NCI-H146 treated with DMSO at 0.1 percent for 48 hours (cell line): Measurements from ENCODE around the gene ZCCHC14.

Experiments
- DNase-seq: peaks from one replicate; lab custom pipeline; 2025; ENCODE audit not compliant: unreplicated experiment; lab: John Stamatoyannopoulos, UW

The ZCCHC14 gene

DNA sequence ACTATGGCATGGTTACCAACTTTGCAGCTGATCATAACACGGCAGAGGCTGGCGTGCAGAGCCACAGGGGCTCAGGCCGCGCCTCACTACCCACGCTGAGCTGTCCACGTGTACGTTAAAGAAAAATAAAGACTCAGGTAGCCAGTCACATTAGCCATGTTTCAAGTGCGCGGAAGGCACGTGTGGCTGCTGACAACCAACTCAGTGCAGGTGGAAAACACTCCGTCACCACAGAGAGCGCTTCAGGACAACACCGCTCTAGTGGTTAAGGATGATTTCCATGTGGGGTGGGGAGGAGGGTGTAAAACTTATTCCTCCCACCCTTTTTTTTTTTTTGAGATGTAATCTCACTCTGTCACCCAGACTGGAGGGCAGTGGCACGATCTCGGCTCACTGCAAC, 33.8 kb downstream of the ZCCHC14 start:
- DNase-seq, result no peak

DNA sequence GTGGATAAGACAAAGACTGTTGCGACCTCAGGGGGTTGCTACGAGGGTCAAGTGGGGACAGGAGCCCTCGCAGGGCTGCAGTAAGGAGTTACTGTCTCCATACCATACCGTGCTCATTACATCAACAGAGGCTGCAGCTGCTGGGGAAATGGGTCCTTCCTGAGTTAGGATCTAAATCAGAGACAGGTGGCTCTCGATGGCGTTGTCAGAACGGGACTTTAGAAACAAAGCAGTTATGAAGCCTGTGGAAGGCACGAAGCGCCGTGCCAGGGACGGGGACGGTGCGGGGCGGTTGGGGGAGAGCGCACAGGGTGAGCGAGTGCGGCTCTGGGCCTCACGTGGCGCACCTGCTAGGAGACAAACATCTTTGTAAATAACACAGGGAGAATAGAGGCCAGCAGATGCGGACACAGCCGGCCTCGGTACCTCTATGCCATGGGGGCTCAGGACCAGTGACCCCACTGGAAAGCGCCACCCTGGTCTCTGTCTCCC, 34.4 kb downstream of the ZCCHC14 start:
- DNase-seq, result no peak

DNA sequence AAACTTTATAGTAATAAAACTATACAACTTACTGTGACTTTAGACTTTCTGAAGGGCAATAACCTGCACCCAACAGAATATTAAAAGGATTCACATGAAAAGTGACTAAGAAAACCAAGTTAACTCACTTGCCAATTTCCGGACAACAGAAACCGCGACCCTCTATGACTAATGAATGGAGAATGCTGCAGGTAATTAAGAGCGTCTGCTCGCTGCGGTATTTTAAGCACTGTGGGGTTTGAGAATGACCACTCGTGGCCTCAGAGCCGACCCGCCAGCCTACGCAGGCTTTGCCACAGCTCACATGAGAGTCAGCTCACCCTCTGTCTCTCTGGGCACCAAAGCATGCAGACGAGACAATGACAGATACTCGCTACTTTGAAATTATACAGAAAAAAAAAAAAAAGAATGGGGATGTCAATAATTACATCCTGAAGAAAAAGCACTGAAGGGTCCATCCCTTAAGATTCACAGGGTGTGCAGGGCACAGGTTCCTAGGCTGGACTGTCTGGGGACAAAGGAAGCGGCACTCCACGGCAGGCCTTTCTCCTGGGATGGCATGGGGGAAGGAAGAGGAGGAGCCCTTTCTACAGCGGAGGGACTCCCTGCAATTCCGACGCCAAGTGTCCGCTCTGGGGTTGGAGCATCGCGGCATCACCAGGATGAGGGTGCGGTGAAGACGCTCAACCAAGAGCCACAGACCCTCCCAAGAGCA, 35.0 kb downstream of the ZCCHC14 start:
- DNase-seq, result no peak

DNA sequence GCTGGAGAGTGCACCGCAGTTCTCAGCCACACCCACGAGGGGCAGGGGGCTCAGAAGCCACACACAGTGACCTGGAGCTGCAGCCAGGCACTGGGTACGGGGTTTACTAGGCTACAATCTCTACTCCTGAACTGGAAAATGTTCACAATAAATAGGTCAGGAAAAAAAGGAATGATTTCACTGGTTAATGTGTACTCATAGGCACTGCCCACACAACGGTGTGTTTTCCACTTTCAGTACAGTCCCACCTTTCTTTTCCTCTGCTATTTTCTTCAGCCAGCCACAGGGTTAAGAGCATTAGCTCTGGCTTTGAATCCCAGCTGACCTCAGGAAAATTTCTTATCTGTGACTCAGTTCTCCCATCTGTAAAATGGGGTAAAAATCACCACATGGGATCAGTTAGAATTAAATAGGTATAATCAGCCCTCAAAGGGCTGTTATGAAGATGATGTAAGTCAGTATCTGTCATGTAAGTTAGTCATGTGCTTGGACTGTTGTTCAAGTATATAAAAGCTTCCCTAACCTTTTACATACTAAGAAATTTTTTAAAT, 35.7 kb downstream of the ZCCHC14 start:
- no peak for DNase-seq

DNA sequence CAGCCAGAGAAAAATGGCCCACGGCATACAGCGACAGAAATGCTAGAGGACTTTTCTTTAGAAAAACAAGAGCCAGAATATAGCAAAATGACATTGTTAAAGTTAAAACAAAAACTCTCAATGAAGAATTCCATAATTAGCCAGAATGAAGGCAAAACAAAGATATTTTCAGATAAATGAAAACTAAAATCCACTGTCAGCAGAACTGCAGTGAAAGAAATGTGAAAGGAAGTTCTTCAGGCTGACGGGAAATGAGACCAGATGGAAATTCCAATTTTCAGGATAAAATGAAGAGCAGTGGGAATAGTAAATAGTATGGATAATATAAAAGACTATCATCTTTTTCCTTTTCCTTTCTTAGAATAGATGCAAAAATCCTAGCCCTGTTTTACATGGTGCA, 38.4 kb downstream of the ZCCHC14 start:
- DNase-seq, result no peak

DNA sequence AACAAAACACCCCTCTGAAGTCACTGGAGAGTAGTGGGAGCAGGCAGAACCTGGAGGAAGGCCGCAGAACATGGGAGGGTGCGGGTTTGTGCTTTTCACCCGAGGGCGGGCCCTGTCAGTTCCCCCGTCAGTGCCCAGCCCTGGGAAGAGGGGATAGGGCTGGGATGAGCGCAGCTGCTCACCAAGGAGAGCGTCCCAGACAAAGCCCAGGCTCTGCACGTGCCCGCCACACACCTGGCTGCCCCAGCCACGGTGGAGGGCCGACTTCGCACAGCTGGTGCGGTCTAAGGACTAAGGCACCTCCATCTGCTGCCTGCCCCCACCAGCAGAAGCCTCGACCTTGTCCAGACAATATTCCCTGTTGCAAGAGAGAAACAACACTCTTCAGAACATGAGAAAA, 39.5 kb downstream of the ZCCHC14 start:
- no peak for DNase-seq

DNA sequence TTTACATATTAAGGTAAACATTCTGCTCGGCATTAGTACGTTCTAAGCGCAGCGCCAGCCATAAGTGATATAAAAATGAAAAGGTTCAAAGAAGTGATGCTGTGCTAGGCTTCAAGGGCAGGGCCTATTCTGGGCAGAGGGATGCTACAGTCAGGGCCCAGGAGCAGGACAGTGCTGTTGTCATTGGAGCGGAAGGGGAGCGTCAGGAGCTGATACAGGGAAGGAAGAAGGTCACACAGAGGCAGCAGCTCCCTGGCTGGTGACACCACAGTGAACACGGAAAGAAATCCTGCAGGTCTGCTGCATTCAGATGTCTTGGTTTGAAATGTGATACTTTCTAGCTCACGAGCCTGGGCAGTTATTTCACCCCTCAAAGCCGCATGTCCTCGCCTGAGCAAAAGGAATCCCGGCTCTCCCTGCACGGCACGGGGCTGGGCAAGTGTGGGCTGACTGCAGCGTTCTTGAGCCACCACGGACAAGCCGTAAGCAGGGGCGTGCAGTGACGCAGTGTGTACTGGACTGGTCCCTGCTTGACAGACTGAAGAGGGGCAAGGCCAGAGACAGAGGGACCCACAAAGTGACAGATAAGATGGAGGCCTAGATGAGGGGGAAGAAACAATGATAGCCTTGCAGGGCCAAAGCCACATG, 41.1 kb downstream of the ZCCHC14 start:
- DNase-seq, result no peak

DNA sequence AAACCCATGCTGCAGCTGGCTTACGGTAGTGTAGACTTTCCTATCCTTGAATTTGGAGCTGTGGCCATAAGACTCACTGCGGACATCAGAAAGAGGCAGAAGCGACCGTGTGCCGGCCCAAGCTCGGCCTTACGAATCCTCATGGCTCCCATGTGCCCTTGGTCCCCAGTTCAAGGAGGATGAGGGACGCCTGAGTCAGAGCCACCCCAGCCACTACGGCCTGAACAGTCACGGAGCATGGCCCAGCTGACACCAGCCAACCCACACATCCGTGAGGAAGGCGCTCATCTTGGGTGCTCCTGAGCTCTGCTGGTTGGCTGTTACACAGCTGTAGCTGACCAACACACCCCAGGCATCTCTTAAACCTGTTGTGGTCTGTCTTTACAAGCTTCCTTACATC, 44.0 kb downstream of the ZCCHC14 start:
- DNase-seq, result no peak

DNA sequence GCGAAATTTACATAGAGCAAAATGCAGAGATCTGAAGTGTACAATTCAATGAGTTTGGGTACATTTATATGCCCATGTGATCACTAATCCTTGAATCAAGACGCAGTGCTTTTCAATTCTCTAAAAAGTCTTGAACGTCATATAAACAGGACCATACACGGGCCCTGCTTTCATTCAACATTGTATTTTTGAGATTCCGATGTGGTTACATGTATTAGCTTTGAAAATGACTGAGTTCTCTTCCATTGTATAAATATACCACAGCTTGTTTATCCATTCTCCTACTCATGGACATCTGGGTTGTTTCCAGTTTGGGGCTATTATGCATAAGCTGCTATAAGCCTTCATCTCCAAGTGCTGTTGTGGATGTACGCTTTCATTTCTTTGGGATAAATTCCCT, 45.5 kb downstream of the ZCCHC14 start:
- DNase-seq, result no peak

DNA sequence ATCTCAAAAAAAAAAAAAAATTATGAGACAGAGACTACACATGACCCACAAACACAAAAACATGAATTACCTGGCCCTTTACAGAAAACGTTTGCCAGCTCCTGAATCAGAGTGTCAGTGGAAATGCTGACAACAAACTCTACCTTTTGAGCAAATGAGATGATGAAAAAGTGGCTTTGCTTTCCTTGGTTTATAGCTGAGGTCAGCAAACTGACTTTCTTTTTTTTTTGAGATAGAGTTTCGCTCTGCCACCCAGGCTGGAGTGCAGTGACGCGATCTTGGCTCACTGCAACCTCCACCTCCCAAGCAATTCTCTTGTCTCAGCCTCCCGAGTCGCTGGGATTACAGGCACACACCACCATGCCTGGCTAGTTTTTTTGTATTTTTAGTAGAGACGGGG, 46.3 kb downstream of the ZCCHC14 start:
- no peak for DNase-seq

DNA sequence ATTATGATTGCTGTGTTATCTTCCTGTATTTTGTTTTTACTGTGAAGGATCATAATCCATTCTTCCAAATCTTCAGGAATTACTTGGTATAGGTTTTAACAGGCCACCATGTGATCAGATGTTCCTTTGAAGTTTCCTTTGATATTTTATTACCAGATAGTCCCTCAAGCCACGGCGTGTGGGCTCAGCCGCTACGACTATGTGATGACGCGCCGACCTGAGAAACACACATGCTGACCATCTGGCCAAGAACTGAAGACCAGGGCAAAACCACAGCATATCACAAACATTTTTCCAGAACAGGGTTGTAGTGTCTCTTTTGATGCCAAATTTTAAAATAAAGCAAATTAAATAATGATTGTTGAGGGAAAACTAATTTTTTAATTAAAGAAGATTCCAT, 47.3 kb downstream of the ZCCHC14 start:
- DNase-seq, result no peak

DNA sequence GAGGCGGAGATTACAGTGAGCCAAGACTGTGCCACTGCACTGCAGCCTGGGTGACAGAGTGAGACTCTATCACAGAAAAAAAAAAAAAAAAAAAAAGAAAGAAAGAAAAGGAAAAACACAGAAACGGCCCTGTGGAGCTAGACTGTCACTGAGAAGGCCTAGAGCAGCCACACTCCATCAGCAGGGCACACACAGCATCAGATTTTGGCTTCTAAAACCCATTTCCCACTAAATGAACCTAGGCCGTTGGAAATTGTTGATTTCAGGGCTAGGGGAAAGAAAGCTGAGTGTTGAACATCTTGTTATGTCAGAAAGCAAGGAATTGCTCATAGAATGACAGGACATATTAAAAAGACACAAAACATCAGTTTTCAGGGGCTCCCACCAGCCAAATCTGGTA, 48.9 kb downstream of the ZCCHC14 start:
- no peak for DNase-seq

DNA sequence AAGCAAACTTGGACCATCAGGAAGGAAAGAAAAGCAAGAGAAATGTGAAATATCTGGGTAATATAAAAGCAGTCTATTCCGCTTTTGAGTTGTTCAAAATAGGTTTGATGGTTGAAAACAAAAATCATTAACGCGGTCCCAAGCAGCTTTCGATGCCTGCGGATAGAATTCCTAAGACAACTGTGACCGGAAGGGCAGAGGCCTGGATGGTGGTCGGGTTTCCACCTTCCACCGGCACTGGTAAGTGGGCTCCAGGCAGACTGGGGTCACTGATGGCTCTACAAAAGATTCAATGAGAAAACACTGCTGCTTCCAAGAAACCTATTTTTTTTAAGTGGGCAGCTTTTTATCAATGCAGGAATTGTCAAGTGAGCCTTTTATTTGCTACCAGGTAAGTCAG, 49.8 kb downstream of the ZCCHC14 start:
- no peak for DNase-seq

DNA sequence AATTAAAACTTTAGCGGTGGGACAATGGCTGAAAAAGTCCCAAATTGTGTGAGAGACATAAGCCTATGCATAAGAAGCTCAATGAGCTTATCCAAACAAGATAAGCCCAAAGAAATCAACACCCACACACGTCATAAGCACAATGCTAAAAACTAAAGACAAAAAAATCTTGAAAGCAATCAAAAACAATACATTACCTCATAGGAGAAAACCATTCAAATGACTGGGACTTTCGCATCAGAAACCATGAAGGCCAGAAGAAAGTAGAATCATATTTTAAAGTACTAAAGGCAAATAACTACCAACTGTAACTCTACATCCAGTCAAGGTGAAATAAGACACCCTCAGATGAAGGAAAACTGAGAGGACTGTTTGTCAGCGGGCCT, 50.2 kb downstream of the ZCCHC14 start:
- no peak for DNase-seq

DNA sequence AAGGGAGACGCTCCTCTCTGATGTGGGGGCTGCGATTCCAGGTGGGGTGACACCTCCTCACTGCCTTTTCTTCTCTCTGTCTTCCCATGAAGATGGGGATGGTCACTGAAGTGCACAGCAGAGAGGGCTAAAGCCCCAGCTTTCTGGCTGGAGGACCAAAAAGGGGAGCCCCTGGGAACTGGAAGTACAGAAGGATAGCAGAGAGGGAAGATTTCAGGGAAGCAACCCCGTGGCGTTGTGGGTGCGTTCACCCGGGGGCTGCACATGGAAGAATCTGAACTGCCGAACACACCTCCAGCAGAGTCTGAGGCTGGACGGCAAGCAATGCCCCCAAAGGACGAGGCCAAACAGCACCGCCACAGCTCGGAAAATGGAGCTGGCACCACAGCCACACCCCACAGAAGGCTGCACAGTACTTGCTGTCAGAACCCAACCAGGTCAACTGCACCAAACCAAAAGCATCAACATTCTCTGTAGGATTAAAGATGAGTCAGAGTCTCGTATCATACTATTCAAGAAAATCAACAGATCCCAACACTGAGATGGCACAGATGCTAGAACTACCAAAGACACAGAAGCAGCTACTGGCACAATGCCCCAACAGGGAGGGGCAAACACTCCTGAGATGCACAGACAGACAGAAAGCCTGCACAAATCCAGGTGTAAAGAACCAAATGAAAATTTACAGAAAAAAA, 50.8 kb downstream of the ZCCHC14 start:
- DNase-seq, result no peak

DNA sequence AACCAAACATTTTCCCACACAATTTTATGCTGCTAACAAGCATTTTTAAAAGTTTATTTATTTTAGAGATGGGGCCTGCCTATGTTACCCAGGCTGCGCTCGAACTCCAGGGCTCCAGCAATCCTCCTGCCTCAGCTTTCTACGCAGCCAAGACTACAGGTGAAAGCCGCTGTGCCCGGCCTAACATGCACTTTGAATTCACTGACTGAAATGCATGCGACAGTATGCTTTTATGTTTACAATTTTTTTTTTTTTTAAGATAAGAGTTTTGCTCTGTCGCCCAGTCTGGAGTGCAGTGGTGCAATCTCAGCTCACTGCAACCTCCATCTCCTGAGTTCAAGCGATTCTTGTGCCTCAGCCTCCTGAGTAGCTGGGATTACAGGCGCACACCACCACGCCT, 52.9 kb downstream of the ZCCHC14 start:
- DNase-seq, result no peak

DNA sequence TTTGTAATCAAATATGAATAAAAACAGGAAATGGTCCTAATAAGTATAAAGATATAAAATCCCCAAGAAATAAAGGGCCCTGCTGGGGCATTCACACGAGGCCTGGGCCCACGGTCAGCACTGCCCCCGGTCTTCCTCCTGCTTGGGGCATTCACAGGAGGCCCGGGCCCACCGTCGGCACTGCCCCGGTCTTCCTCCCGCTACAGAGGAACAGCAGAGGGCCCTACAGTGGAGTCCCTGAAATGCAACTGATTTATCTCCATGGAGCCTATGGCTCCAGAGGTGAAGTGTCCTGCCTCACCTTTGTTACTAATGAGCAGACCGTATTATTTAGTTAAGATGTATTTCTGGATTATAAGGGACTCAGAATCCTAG, 54.2 kb downstream of the ZCCHC14 start:
- no peak for DNase-seq

DNA sequence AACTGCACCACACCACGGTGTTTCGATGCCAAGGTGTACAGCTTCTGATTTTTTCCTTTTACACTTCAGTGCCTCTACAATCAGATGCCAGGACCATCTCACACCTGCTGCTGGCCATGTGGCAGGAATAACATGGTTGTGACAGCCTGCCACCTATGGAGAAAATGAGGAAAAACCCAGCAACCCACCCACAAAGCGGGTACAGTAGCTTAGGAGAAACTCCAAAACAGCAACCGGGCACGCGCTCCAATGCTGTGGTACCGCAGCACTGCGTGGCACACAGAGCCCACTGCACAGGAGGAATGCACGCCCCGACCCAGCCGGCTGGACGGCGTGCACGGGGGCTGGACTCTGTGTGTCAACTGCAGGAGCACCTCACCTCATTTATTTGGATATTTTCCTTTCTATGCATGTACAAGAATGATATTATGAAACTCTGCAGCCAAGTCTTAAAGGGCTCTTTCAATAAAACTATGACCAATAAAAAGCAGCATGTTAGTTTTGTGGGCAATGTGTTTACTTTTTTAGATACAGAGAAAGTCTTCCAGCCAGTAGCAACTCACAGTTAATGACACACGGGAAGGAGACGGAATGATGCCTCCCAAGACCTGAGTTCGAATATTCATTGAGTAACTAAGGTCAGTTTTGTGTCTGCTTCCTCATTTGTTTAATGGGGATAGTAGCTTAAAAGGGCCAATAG, 54.8 kb downstream of the ZCCHC14 start:
- no peak for DNase-seq

DNA sequence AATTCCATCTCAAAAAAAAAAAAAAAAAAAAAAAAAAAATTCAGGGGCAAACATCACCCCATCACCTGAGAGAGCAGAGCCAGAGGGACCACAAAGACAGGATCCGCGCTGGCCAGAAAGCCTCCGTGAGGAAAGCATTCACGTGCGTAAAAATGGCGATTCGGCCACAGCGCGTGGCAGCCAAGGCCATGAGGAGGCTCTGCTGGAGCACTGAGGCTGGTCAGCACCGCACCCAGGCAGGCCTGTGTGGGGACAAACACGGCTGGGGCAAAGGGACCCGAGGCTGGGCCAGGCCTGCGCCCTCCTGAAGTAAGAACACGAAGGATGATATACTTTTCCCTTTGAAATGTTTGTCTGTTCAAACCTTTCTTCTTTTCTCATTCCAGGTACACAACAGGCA, 55.5 kb downstream of the ZCCHC14 start:
- DNase-seq, result no peak

DNA sequence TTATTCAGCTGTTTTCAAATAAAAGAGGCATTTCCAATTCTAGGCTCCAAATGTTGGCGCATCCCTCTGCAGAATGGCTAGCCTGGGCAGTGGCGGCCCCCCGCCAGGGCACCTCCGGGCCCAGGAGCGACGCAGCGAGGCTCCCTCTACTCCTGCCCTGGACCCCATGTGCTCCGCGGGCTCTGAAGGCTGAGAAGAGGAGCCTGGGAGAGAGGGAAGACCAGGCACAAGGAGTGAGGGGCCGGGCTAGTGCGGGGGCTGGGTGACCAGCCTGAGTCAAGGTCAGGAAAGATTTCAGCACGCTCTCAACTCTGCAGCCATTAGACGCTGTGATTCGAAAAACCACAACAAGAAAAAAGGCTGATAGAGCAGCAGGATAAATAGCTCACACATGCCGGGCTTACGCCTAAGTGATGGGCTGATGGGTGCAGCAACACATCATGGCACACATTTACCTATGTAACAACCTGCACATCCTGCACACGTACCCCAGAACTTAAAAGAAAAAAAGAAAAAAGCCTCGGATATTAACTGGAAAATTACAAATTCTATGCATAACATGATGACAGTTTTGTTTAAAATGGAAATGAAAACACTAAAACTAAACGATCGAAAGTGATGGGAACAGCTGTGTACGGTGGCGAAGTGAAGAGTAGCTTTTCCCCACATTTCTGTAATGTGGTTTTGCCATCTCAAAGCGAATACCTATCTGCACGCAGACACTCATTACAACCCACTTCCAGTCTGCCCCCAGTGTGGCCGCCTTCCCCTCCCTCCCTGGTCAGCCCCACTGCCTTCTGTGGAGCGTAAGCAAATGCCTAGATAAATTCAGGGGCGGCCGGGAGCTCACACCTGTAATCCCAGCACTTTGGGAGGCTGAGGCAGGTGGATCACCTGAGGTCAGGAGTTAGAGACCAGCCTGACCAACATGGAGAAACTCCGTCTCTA, 56.3 kb downstream of the ZCCHC14 start:
- no peak for DNase-seq
